GM12891 (cell line): ENCODE data around the gene SBK2.

Source experiments
- DNase-seq: peaks from one replicate; pipeline ENCODE4 v3.0.0; 2011; ENCODE audit warnings: low spot score; ENCODE audit not compliant: insufficient read length
- FAIRE-seq: peaks from 2 replicates; lab custom pipeline; 2011; peaks lifted over from hg19 to GRCh38; lab: Jason Lieb, UNC
- PAX5 ChIP-seq: IDR thresholded peaks from 2 replicates; pipeline ENCODE4 v1.6.1; 2011; ENCODE audit warnings: low read length, moderate library complexity, mild to moderate bottlenecking; ENCODE audit not compliant: insufficient read depth, severe bottlenecking
- POLR2A ChIP-seq: IDR thresholded peaks from 2 replicates; pipeline ENCODE4 v1.6.1; 2011; ENCODE audit warnings: low read depth, low read length, control low read depth
- POLR2AphosphoS5 ChIP-seq: IDR thresholded peaks from 2 replicates; pipeline ENCODE4 v1.6.1; 2011; ENCODE audit warnings: low read depth, low read length, control low read depth
- POU2F2 ChIP-seq: IDR thresholded peaks from 2 replicates; pipeline ENCODE4 v1.6.1; 2011; ENCODE audit warnings: low read depth, mild to moderate bottlenecking, control low read depth, low read length, moderate library complexity
- SPI1 ChIP-seq: IDR thresholded peaks from 2 replicates; pipeline ENCODE4 v1.6.1; 2011; ENCODE audit warnings: low read depth, low read length, control low read depth
- TAF1 ChIP-seq: IDR thresholded peaks from 2 replicates; pipeline ENCODE4 v1.6.1; 2011; ENCODE audit warnings: low read depth, low read length, control low read depth

SBK2 gene

GRCh38 chr19:55494172-55494761 lies 42.7 kb downstream of the SBK2 start:
- no peak for FAIRE-seq
- no peak for DNase-seq
- TF ChIP-seq PAX5 (no peak), POLR2AphosphoS5 (no peak)

GRCh38 chr19:55493645-55494171 lies 43.2 kb downstream of the SBK2 start:
- TF ChIP-seq POU2F2 (no peak), PAX5 (no peak), POLR2AphosphoS5 (no peak), SPI1 (no peak), TAF1 (no peak), POLR2A (no peak)
- no peak for FAIRE-seq
- DNase-seq: no peak

GRCh38 chr19:55493052-55493644 lies 43.8 kb downstream of the SBK2 start:
- TF ChIP-seq POLR2AphosphoS5 (no peak), SPI1 (no peak), POU2F2 (no peak), POLR2A (no peak), TAF1 (no peak), PAX5 (no peak)
- no peak for FAIRE-seq
- no peak for DNase-seq

- FAIRE-seq (no peak), DNase-seq (no peak)
- no peak for TF ChIP-seq SPI1
- TF ChIP-seq POU2F2: no peak
- no peak for TF ChIP-seq POLR2A
- no peak for TF ChIP-seq POLR2AphosphoS5
- no peak for TF ChIP-seq PAX5
- TF ChIP-seq TAF1: no peak
These were observed 44.5 kb downstream of the SBK2 start for GRCh38 chr19:55492362-55492944.

- no peak for DNase-seq
- FAIRE-seq: no peak
- TF ChIP-seq POU2F2: no peak
- no peak for TF ChIP-seq POLR2AphosphoS5
- TF ChIP-seq PAX5: no peak
- no peak for TF ChIP-seq POLR2A
- no peak for TF ChIP-seq TAF1
- TF ChIP-seq SPI1: no peak
These were observed 45.2 kb downstream of the SBK2 start for GRCh38 chr19:55491546-55492360.

GRCh38 chr19:55490478-55491432 lies 46.2 kb downstream of the SBK2 start:
- DNase-seq: no peak
- no peak for FAIRE-seq
- no peak for TF ChIP-seq SPI1
- TF ChIP-seq POLR2A: no peak
- no peak for TF ChIP-seq POU2F2
- no peak for TF ChIP-seq TAF1
- TF ChIP-seq POLR2AphosphoS5: no peak
- TF ChIP-seq PAX5: no peak

GRCh38 chr19:55489711-55490477 lies 47.0 kb downstream of the SBK2 start:
- no peak for FAIRE-seq
- TF ChIP-seq PAX5: no peak
- no peak for TF ChIP-seq TAF1
- no peak for TF ChIP-seq POLR2AphosphoS5
- no peak for TF ChIP-seq POLR2A
- no peak for TF ChIP-seq SPI1
- TF ChIP-seq POU2F2: no peak
- no peak for DNase-seq

GRCh38 chr19:55488986-55489710 lies 47.8 kb downstream of the SBK2 start:
- no peak for TF ChIP-seq POLR2AphosphoS5
- no peak for TF ChIP-seq PAX5
- TF ChIP-seq POLR2A: no peak
- TF ChIP-seq SPI1: no peak
- no peak for TF ChIP-seq TAF1
- TF ChIP-seq POU2F2: no peak
- FAIRE-seq: no peak
- no peak for DNase-seq
